ENCODE measurements around the gene OSR1. TPM values are rescaled to one million over a fixed set of nuclear protein-coding genes. Genes with fewer than 3 reads are reported as not detected.

The OSR1 gene
- total RNA-seq, 1 donor from 2014 or later, result not detected

DNA sequence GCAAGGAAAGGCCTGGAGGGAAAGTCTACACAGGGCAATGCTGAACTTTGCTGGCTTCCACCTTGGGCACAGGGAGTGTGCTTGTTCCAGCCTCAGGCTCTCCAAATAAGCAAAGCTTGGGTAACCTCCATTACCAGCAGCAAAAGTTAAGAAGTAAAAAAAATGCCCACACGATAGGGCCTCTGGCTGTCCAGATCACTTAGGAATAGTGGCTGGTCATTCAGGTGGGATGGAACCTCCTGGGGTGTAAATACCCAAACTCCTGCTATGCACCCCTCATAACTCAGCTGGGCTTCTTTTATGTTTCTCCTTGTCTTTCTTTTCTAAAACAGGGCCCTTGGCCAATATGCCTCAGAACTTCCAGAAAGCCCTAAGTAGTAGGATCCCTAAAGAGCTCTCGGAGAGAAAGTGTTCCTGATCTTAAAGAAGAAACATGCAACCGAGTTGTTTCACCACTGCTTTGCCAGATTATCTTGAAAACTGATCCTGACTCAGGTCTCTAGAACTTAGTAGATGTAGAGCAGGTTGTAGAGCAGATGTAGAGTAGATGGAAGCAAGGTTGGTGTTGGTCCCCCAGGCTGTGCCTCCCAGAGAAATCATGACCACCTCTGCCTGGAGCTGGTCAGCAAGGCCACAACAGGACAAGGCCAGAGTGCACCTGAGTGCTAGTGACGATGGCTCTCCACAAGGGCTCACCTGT lies 2.0 kb upstream of the OSR1 start:
- Mint-ChIP-seq H3K4me3 (peak overlapping the region; percentile 43), H3K27me3 (ENCODE audit: insufficient read depth, low read depth) (peaks cover 85% of the 10 kb centered on the region)
- peaks cover 35% of the 10 kb centered on the region for H3K4me1 ChIP-seq

DNA sequence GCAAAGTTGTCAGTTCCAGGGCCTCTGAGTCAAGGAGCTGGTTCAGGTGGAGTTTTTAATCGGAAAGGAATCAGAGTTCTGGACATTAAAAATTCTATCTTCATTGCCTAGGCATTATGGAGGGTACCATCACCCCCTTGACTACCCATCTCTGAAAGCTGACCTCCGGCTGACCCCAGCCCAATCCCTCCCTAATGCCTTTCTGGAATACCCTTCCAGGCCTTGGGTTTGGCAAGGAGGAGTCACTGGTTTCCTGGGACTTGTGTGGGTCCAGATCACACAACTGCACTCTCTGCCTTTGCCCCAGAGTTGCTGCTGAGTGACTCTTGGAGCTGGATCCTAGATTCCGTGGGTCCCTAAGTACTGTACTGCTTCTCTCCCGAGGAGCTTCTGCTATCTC lies 1.0 kb upstream of the OSR1 start:
- peaks cover 45% of the 10 kb centered on the region for H3K4me1 Mint-ChIP-seq
- H3K4me2 ChIP-seq, result peak overlapping the region; percentile 89
- peaks cover 7% of the 10 kb centered on the region for H3K9me3 Mint-ChIP-seq
- H3K79me2 ChIP-seq (ENCODE audit: low read depth), result no peaks in the 10 kb centered on the region
- no peak overlapping the region for H3K4me3 ChIP-seq
- H3K27me3 Mint-ChIP-seq (ENCODE audit: insufficient read depth, low read depth), result peaks cover 87% of the 10 kb centered on the region
- H3K27ac ChIP-seq, result no peak overlapping the region
- peaks cover 81% of the 10 kb centered on the region for H4K20me1 ChIP-seq (ENCODE audit: low read depth)
- H3F3A ChIP-seq (ENCODE audit: low read depth), result peaks cover 31% of the 10 kb centered on the region
- H3K27me3 ChIP-seq, result peaks cover 100% of the 10 kb centered on the region
- H3K27ac Mint-ChIP-seq, result no peak overlapping the region
- H3K9me3 ChIP-seq (ENCODE audit: low read depth), result no peaks in the 10 kb centered on the region
- no peak for DNase-seq (ENCODE audit: low spot score)
- peaks cover 2% of the 10 kb centered on the region for H3K36me3 Mint-ChIP-seq
- TF ChIP-seq EZH2 (IDR thresholded peaks at IDR 0.05), result no peak
- no peak for TF ChIP-seq EZH2phosphoT487 (IDR thresholded peaks at IDR 0.05)
- TF ChIP-seq, protein P1, sequence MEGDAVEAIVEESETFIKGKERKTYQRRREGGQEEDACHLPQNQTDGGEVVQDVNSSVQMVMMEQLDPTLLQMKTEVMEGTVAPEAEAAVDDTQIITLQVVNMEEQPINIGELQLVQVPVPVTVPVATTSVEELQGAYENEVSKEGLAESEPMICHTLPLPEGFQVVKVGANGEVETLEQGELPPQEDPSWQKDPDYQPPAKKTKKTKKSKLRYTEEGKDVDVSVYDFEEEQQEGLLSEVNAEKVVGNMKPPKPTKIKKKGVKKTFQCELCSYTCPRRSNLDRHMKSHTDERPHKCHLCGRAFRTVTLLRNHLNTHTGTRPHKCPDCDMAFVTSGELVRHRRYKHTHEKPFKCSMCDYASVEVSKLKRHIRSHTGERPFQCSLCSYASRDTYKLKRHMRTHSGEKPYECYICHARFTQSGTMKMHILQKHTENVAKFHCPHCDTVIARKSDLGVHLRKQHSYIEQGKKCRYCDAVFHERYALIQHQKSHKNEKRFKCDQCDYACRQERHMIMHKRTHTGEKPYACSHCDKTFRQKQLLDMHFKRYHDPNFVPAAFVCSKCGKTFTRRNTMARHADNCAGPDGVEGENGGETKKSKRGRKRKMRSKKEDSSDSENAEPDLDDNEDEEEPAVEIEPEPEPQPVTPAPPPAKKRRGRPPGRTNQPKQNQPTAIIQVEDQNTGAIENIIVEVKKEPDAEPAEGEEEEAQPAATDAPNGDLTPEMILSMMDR (IDR thresholded peaks at IDR 0.05), result no peak
- H3K36me3 ChIP-seq, result no peaks in the 10 kb centered on the region
- peak overlapping the region; percentile 80 for H3K4me3 Mint-ChIP-seq
- H2AFZ ChIP-seq (replicated peaks), result no peak overlapping the region
- H3K4me1 ChIP-seq, result peaks cover 35% of the 10 kb centered on the region
- no peak overlapping the region for H3K9ac ChIP-seq

More for the DNA sequence above, 2.0 kb upstream of the OSR1 start:
- Histone ChIP-seq H4K20me1 (ENCODE audit: low read depth) (peaks cover 71% of the 10 kb centered on the region), H3K27me3 (peaks cover 100% of the 10 kb centered on the region), H3K27ac (no peak overlapping the region), H3K9ac (no peak overlapping the region), H3K4me2 (no peak overlapping the region), H3K36me3 (no peaks in the 10 kb centered on the region), H2AFZ (replicated peaks) (no peak overlapping the region), H3K79me2 (ENCODE audit: low read depth) (no peaks in the 10 kb centered on the region), H3K9me3 (ENCODE audit: low read depth) (no peaks in the 10 kb centered on the region), H3F3A (ENCODE audit: low read depth) (peaks cover 31% of the 10 kb centered on the region), H3K4me3 (no peak overlapping the region)
- TF ChIP-seq EZH2phosphoT487 (IDR thresholded peaks at IDR 0.05), result no peak
- TF ChIP-seq, protein P1 (IDR thresholded peaks at IDR 0.05), result no peak
- no peak for TF ChIP-seq EZH2 (IDR thresholded peaks at IDR 0.05)
- H3K9me3 Mint-ChIP-seq, result peaks cover 2% of the 10 kb centered on the region
- peaks cover 45% of the 10 kb centered on the region for H3K4me1 Mint-ChIP-seq
- H3K27ac Mint-ChIP-seq, result no peak overlapping the region
- DNase-seq (ENCODE audit: low spot score), result no peak
- no peaks in the 10 kb centered on the region for H3K36me3 Mint-ChIP-seq

DNA sequence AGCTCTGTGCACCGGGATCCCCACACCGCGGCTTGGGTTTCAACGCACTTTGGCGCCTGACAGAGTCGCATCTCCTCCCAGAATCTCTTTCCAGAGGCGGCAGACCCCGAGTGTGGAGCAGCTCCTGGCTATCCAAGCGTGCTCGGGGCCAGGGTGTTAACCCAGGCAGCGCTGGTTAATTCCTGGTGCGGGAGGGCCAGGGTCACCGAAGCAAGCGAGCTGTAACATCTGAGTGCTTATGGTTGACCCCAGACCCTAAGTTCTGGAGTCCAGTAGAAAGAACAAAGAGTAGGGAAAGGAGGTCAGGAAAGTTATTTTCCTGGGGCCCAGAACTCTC lies 566 bp upstream of the OSR1 start:
- Histone ChIP-seq H3K4me1 (peaks cover 35% of the 10 kb centered on the region), H3K4me3 (peak overlapping the region; percentile 54), H4K20me1 (ENCODE audit: low read depth) (peaks cover 81% of the 10 kb centered on the region), H3K27ac (no peak overlapping the region), H2AFZ (replicated peaks) (peak overlapping the region; percentile 41), H3K9ac (no peak overlapping the region), H3K4me2 (peak overlapping the region; percentile 89), H3K36me3 (no peaks in the 10 kb centered on the region), H3K9me3 (ENCODE audit: low read depth) (no peaks in the 10 kb centered on the region), H3F3A (ENCODE audit: low read depth) (peaks cover 31% of the 10 kb centered on the region), H3K27me3 (peaks cover 100% of the 10 kb centered on the region), H3K79me2 (ENCODE audit: low read depth) (no peaks in the 10 kb centered on the region)
- DNase-seq (ENCODE audit: low spot score), result no peak
- peaks cover 8% of the 10 kb centered on the region for H3K9me3 Mint-ChIP-seq
- TF ChIP-seq EZH2 (IDR thresholded peaks at IDR 0.05) (no peak), EZH2phosphoT487 (IDR thresholded peaks at IDR 0.05) (no peak)
- TF ChIP-seq, protein P1 (IDR thresholded peaks at IDR 0.05), result no peak
- peaks cover 2% of the 10 kb centered on the region for H3K36me3 Mint-ChIP-seq
- H3K4me1 Mint-ChIP-seq, result peaks cover 45% of the 10 kb centered on the region
- peaks cover 87% of the 10 kb centered on the region for H3K27me3 Mint-ChIP-seq (ENCODE audit: insufficient read depth, low read depth)
- H3K4me3 Mint-ChIP-seq, result peak overlapping the region; percentile 80
- H3K27ac Mint-ChIP-seq, result no peak overlapping the region

Data from neural progenitor cell (in vitro differentiated cells).